Measurements from ENCODE around the gene PTDSS2. TPM values are rescaled to one million over a fixed set of nuclear protein-coding genes. Genes with fewer than 3 reads are reported as not detected.

The PTDSS2 gene
- polyA plus RNA-seq, 1 experiment = 25.8 TPM

DNA sequence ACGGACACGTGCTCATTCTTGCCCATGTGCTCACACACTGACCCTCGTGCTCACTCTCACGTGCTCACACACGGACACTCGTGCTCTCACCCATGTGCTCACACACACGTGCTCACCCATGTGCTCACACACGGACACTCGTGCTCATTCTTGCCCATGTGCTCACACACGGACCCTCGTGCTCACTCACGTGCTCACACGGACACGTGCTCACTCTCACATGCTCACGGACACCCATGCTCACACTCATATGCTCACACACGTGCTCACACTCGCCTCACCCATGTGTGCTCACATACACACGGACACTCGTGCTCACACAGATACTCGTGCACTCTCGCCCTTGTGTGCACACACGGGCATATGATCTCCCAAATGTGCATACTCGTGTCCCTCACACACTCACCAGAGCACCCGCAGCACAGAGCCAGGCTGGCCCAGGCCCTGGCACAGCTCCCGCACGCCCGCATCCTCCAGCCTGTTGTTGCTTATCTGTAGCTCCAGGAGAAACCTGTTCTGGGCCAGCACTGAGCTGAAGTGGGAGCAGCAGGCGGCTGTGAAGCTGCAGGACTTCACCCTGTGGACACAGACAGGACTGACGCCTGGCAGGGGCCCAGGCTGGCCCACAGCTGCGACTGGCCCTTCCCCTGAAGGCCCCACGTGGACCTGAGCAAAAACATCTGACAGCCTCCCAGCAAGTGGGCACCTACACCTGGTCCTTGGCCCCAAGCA, 47.7 kb downstream of the PTDSS2 start:
- H3K36me3 ChIP-seq (ENCODE audit: control insufficient read depth, insufficient read depth, low read length) = peaks cover 68% of the 10 kb centered on the region
- no peak for DNase-seq (ENCODE audit: low read depth)
- no peak for TF ChIP-seq CTCF (IDR thresholded peaks at IDR 0.05; ENCODE audit: insufficient read depth, low read depth, low read length)
- ChIA-PET CTCF (interaction anchor here (0.8 to 1.0 kb wide), 2 partner anchors 21 to 58 kb away, joined by 3 to 5 read pairs; no protein-coding TSS in a partner anchor), POLR2A (no interaction called here)
- no peak overlapping the region for H3K4me3 ChIP-seq (ENCODE audit: low read depth, low read length)
- H3K27me3 ChIP-seq (ENCODE audit: control insufficient read depth, insufficient read depth, low read length) = no peaks in the 10 kb centered on the region

- H3K36me3 ChIP-seq (ENCODE audit: control insufficient read depth, insufficient read depth, low read length) = peaks cover 67% of the 10 kb centered on the region
- no peaks in the 10 kb centered on the region for H3K27me3 ChIP-seq (ENCODE audit: control insufficient read depth, insufficient read depth, low read length)
- CTCF ChIA-PET = interaction anchor here (0.8 to 1.0 kb wide), 2 partner anchors 20 to 59 kb away, joined by 3 to 5 read pairs; no protein-coding TSS in a partner anchor
- no peak for DNase-seq (ENCODE audit: low read depth)
- POLR2A ChIA-PET = no interaction called here
- TF ChIP-seq CTCF (IDR thresholded peaks at IDR 0.05; ENCODE audit: insufficient read depth, low read depth, low read length) = no peak
- no peak overlapping the region for H3K4me3 ChIP-seq (ENCODE audit: low read depth, low read length)
These were observed 48.5 kb downstream of the PTDSS2 start for GRCh38 chr11:498297-499181.

DNA sequence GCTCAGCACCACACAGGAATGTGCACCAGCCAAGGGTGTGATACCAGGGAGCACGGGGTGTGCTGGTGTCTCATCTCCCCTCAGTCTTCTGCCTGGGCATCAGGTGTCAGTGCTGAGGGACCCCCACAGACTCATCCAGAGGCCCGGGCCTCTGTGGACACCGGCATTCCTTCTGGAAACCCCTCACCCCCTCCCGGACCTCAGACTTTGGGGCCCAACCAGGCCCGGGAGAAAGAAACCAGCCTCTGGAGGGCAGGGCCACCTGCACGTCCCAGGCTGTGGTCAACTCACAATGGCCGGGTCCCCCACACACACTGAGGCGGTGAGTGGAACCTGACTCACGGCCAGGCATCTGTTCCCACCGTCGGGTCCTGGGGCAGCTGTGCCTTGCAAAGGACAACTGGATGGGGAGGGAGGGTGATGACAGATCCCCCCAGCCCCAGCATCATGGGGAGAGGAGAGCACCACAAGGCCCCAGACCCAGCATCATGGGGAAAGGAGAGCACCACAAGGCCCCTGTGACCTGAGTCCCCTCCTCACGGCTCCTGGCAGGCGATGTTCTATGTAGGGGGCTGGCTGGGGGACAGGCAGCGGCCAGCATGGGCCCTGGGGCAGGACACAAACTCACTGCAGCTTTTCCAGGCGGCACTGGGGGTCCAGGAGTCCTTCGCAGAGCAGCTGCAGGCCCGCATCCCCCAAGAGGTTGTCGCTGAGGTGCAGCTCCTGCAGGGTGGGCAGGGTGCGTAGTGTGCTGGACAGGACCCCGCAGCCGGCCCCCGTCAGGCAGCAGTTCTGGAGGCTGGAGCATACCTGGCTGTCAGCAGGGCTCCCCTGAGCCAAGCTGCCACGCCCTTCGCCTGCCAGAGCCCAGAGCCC, 49.4 kb downstream of the PTDSS2 start:
- no peak for TF ChIP-seq CTCF (IDR thresholded peaks at IDR 0.05; ENCODE audit: insufficient read depth, low read depth, low read length)
- no peaks in the 10 kb centered on the region for H3K27me3 ChIP-seq (ENCODE audit: control insufficient read depth, insufficient read depth, low read length)
- H3K4me3 ChIP-seq (ENCODE audit: low read depth, low read length) = no peak overlapping the region
- POLR2A ChIA-PET = no interaction called here
- H3K36me3 ChIP-seq (ENCODE audit: control insufficient read depth, insufficient read depth, low read length) = peaks cover 61% of the 10 kb centered on the region
- DNase-seq (ENCODE audit: low read depth) = no peak
- CTCF ChIA-PET = no interaction called here

- Histone ChIP-seq H3K36me3 (ENCODE audit: control insufficient read depth, insufficient read depth, low read length) (peaks cover 52% of the 10 kb centered on the region), H3K27me3 (ENCODE audit: control insufficient read depth, insufficient read depth, low read length) (no peaks in the 10 kb centered on the region), H3K4me3 (ENCODE audit: low read depth, low read length) (no peak overlapping the region)
- DNase-seq (ENCODE audit: low read depth) = no peak
- no peak for TF ChIP-seq CTCF (IDR thresholded peaks at IDR 0.05; ENCODE audit: insufficient read depth, low read depth, low read length)
- POLR2A ChIA-PET = no interaction called here
- CTCF ChIA-PET = interaction anchor here (0.6 kb wide), 1 partner anchor 17 kb away, joined by 3 read pairs; no protein-coding TSS in a partner anchor
These were observed 51.1 kb downstream of the PTDSS2 start for GRCh38 chr11:501001-501682.
